ENCODE results near the gene ZBED4.
"Not testable (repeated sequence)": the region's sequence is repeated elsewhere in the genome, so short reads cannot be mapped to it uniquely, and the experiment has no call there.

Gene ZBED4

GRCh38 chr22:49814856-49815255 is 38.8 kb upstream of the ZBED4 start:
- Histone ChIP-seq H3K4me3 (no peak overlapping the region), H4K20me1 (peaks cover 100% of the 10 kb centered on the region in 11 experiments), H3K9me3 (replicated peaks in 1 of 11) (no peaks in the 10 kb centered on the region), H3K36me3 (peaks cover 66 to 98% (median 95%) of the 10 kb centered on the region in 11 experiments), H3K27ac (0 out of 22 replicates have a peak overlapping the region, but pooled peaks of 1 of the 11 experiments have one; percentile 2), H3K4me2 (peak overlapping the region in 5 of 11 experiments; percentile 4 to 25 (median 19); a peak in 7 of 22 replicates), H3K4me1 (peaks cover 23 to 53% (median 46%) of the 10 kb centered on the region in 10 experiments), H3K9ac (peak overlapping the region in 2 of 11 experiments; percentile 3 to 6; a peak in 1 of 22 replicates), H3K27me3 (no peaks in the 10 kb centered on the region)
- TF ChIP-seq Cebpa-rat (IDR thresholded peaks at IDR 0.05): no peak

GRCh38 chr22:49815641-49816091 is 38.0 kb upstream of the ZBED4 start:
- Histone ChIP-seq H3K9me3 (replicated peaks in 1 of 11) (no peaks in the 10 kb centered on the region), H3K27me3 (no peaks in the 10 kb centered on the region), H3K27ac (no peak overlapping the region), H4K20me1 (peaks cover 100% of the 10 kb centered on the region in 11 experiments), H3K9ac (no peak overlapping the region), H3K4me1 (peaks cover 22 to 57% (median 49%) of the 10 kb centered on the region in 10 experiments), H3K4me2 (peak overlapping the region in 6 of 11 experiments; percentile 4 to 25 (median 12); a peak in 4 of 22 replicates), H3K4me3 (no peak overlapping the region), H3K36me3 (peaks cover 75 to 98% (median 96%) of the 10 kb centered on the region in 11 experiments)
- no peak for TF ChIP-seq Cebpa-rat (IDR thresholded peaks at IDR 0.05)

GRCh38 chr22:49817359-49817758 is 36.3 kb upstream of the ZBED4 start:
- Histone ChIP-seq H3K4me1 (peaks cover 12 to 56% (median 45%) of the 10 kb centered on the region in 10 experiments; a peak in 17 of 20 replicates), H3K9me3 (replicated peaks in 1 of 11) (no peaks in the 10 kb centered on the region), H3K4me3 (no peak overlapping the region), H3K4me2 (no peak overlapping the region; a peak in 1 of 22 replicates), H4K20me1 (peaks cover 100% of the 10 kb centered on the region in 11 experiments), H3K9ac (no peak overlapping the region), H3K27me3 (no peaks in the 10 kb centered on the region), H3K27ac (no peak overlapping the region), H3K36me3 (peaks cover 91 to 100% (median 98%) of the 10 kb centered on the region in 11 experiments)
- no peak for TF ChIP-seq Cebpa-rat (IDR thresholded peaks at IDR 0.05)

GRCh38 chr22:49820984-49821383 is 32.7 kb upstream of the ZBED4 start:
- no peaks in the 10 kb centered on the region for H3K27me3 ChIP-seq
- no peak for TF ChIP-seq Cebpa-rat (IDR thresholded peaks at IDR 0.05)
- peaks cover 81 to 99% (median 96%) of the 10 kb centered on the region in 11 experiments for H3K36me3 ChIP-seq
- peaks cover 29 to 72% (median 59%) of the 10 kb centered on the region in 10 experiments for H3K4me1 ChIP-seq
- peak overlapping the region in 5 of 11 experiments; percentile 4 to 22 (median 5); a peak in 5 of 22 replicates for H3K4me2 ChIP-seq
- H3K27ac ChIP-seq: no peak overlapping the region
- no peak overlapping the region for H3K4me3 ChIP-seq
- H4K20me1 ChIP-seq: peaks cover 100% of the 10 kb centered on the region in 11 experiments
- peak overlapping the region in 5 of 11 experiments; percentile 2 to 37 (median 31); a peak in 3 of 22 replicates for H3K9ac ChIP-seq
- no peaks in the 10 kb centered on the region for H3K9me3 ChIP-seq (replicated peaks in 1 of 11)

- peaks cover 100% of the 10 kb centered on the region in 11 experiments for H4K20me1 ChIP-seq
- H3K4me2 ChIP-seq: peak overlapping the region in 3 of 11 experiments; percentile 8 to 32 (median 10); a peak in 2 of 22 replicates
- H3K27ac ChIP-seq; H3K9me3 ChIP-seq (replicated peaks in 1 of 11); H3K4me3 ChIP-seq; H3K27me3 ChIP-seq: not testable (repeated sequence)
- peak overlapping the region in 7 of 11 experiments; percentile 10 to 37 (median 30); a peak in 6 of 22 replicates for H3K9ac ChIP-seq
- H3K4me1 ChIP-seq: peaks cover 29 to 70% (median 54%) of the 10 kb centered on the region in 10 experiments
- H3K36me3 ChIP-seq: peaks cover 73 to 91% (median 88%) of the 10 kb centered on the region in 11 experiments
Observed at GRCh38 chr22:49821741-49822140, 31.9 kb upstream of the ZBED4 start.

- peaks cover 56 to 74% (median 71%) of the 10 kb centered on the region in 11 experiments for H3K36me3 ChIP-seq
- peak overlapping the region in 4 of 11 experiments; percentile 26 to 98 (median 96); a peak in 2 of 22 replicates for H3K9ac ChIP-seq
- peaks cover 33 to 68% (median 57%) of the 10 kb centered on the region in 10 experiments for H3K4me1 ChIP-seq
- H3K4me3 ChIP-seq: no peak overlapping the region
- TF ChIP-seq Cebpa-rat (IDR thresholded peaks at IDR 0.05): no peak
- no peaks in the 10 kb centered on the region for H3K9me3 ChIP-seq (replicated peaks in 1 of 11)
- H3K27ac ChIP-seq: no peak overlapping the region
- no peaks in the 10 kb centered on the region for H3K27me3 ChIP-seq
- H4K20me1 ChIP-seq: peaks cover 84 to 88% (median 87%) of the 10 kb centered on the region in 11 experiments
- peak overlapping the region in 5 of 11 experiments; percentile 18 to 99 (median 98); a peak in 4 of 22 replicates for H3K4me2 ChIP-seq
Observed at GRCh38 chr22:49823289-49824045, 30.2 kb upstream of the ZBED4 start.

GRCh38 chr22:49824185-49824925 is 29.3 kb upstream of the ZBED4 start:
- TF ChIP-seq Cebpa-rat (IDR thresholded peaks at IDR 0.05): no peak
- Histone ChIP-seq H3K9ac (peak overlapping the region; percentile 93 to 99 (median 98); a peak in 21 of 22 replicates), H3K4me2 (peak overlapping the region; percentile 89 to 99 (median 98)), H3K4me1 (peaks cover 35 to 76% (median 57%) of the 10 kb centered on the region in 10 experiments), H3K4me3 (peak overlapping the region; percentile 65 to 98 (median 92); a peak in 13 of 20 replicates), H3K36me3 (peaks cover 48 to 65% (median 62%) of the 10 kb centered on the region in 11 experiments), H3K9me3 (replicated peaks in 1 of 11) (0 out of 22 replicates have a peak, but pooled peaks cover 0 to 4% (median 0%) of the 10 kb centered on the region in 11 experiments), H4K20me1 (peaks cover 75 to 79% (median 78%) of the 10 kb centered on the region in 11 experiments), H3K27me3 (no peaks in the 10 kb centered on the region), H3K27ac (peak overlapping the region in 7 of 11 experiments; percentile 5 to 97 (median 94); a peak in 8 of 22 replicates)

- Histone ChIP-seq H3K9me3 (replicated peaks in 1 of 11) (0 out of 22 replicates have a peak, but pooled peaks cover 0 to 8% (median 0%) of the 10 kb centered on the region in 11 experiments), H3K4me2 (peak overlapping the region; percentile 89 to 99 (median 98)), H3K36me3 (peaks cover 43 to 59% (median 56%) of the 10 kb centered on the region in 11 experiments), H3K27ac (peak overlapping the region in 7 of 11 experiments; percentile 5 to 97 (median 94); a peak in 10 of 22 replicates), H3K27me3 (no peaks in the 10 kb centered on the region), H4K20me1 (peaks cover 69 to 73% (median 72%) of the 10 kb centered on the region in 11 experiments), H3K4me3 (peak overlapping the region; percentile 65 to 98 (median 92)), H3K4me1 (peaks cover 35 to 82% (median 57%) of the 10 kb centered on the region in 10 experiments), H3K9ac (peak overlapping the region; percentile 93 to 99 (median 98))
- no peak for TF ChIP-seq Cebpa-rat (IDR thresholded peaks at IDR 0.05)
Observed at GRCh38 chr22:49824936-49825335, 28.7 kb upstream of the ZBED4 start.

All from BLaER1 treated with 17β-estradiol and CSF1 and Interleukin-3, amounts not matched to agents 10 nM and 100 nM (cell line).